Adrenal gland (tissue), 5 donors: ENCODE measurements around the gene GRHL3.

Source experiments
- POLR2A ChIP-seq, 2 donors: fragments of 450-650 bp; IDR thresholded peaks; one replicate each; pipeline ENCODE4 v1.6.1; 2017; ENCODE audit warnings: antibody characterized with exemption in 2 of 2, mild to moderate bottlenecking in 2 of 2, moderate library complexity in 1 of 2
- TF ChIP-seq, protein P1 (sequence below), 6 experiments: fragments of 450-650 bp in 4 of 6; fragments of 200-600 bp in 2 of 6; sonication (generic) in 1 of 6; IDR thresholded peaks; 1 replicate in 5 of 6; 2 replicates in 1 of 6; pipeline versions ENCODE4 v1.5.1 to v1.8.0; 2016 to 2021; ENCODE audit warnings: antibody characterized with exemption in 6 of 6, mild to moderate bottlenecking in 2 of 6, moderate library complexity in 1 of 6
- donor health status: DM: no; HTN: no; CAD: no.

DNA sequence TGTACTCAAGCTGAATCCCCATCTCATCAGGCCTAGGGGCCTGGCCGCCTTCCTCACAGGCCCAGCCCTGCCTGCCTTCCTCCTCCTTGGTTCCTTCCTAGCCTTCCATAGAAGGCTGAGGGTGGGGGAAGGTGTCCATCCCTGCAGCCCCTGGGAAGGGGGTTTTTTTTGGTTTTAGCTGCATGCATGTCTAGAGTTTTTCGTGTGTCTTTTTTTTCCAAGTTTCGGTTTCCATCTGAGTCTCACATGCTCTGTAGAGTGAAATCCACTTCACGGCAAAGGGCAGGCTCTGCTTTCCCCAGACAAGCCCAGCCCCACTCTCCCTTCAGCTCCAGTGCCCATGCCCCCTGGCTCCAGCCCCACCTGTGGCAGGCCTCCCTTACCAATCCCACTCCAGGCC lies 32.1 kb downstream of the GRHL3 start:
- TF ChIP-seq, protein P1, sequence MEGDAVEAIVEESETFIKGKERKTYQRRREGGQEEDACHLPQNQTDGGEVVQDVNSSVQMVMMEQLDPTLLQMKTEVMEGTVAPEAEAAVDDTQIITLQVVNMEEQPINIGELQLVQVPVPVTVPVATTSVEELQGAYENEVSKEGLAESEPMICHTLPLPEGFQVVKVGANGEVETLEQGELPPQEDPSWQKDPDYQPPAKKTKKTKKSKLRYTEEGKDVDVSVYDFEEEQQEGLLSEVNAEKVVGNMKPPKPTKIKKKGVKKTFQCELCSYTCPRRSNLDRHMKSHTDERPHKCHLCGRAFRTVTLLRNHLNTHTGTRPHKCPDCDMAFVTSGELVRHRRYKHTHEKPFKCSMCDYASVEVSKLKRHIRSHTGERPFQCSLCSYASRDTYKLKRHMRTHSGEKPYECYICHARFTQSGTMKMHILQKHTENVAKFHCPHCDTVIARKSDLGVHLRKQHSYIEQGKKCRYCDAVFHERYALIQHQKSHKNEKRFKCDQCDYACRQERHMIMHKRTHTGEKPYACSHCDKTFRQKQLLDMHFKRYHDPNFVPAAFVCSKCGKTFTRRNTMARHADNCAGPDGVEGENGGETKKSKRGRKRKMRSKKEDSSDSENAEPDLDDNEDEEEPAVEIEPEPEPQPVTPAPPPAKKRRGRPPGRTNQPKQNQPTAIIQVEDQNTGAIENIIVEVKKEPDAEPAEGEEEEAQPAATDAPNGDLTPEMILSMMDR (IDR thresholded peaks at IDR 0.05): no peak
- TF ChIP-seq POLR2A (IDR thresholded peaks at IDR 0.05): no peak
